ENCODE data around the gene ZYX. TPM values are rescaled to one million over a fixed set of nuclear protein-coding genes. Genes with fewer than 3 reads are reported as not detected.

Gene ZYX, protein sequence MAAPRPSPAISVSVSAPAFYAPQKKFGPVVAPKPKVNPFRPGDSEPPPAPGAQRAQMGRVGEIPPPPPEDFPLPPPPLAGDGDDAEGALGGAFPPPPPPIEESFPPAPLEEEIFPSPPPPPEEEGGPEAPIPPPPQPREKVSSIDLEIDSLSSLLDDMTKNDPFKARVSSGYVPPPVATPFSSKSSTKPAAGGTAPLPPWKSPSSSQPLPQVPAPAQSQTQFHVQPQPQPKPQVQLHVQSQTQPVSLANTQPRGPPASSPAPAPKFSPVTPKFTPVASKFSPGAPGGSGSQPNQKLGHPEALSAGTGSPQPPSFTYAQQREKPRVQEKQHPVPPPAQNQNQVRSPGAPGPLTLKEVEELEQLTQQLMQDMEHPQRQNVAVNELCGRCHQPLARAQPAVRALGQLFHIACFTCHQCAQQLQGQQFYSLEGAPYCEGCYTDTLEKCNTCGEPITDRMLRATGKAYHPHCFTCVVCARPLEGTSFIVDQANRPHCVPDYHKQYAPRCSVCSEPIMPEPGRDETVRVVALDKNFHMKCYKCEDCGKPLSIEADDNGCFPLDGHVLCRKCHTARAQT
- 177 and 183 TPM in 2 replicates for total RNA-seq

DNA sequence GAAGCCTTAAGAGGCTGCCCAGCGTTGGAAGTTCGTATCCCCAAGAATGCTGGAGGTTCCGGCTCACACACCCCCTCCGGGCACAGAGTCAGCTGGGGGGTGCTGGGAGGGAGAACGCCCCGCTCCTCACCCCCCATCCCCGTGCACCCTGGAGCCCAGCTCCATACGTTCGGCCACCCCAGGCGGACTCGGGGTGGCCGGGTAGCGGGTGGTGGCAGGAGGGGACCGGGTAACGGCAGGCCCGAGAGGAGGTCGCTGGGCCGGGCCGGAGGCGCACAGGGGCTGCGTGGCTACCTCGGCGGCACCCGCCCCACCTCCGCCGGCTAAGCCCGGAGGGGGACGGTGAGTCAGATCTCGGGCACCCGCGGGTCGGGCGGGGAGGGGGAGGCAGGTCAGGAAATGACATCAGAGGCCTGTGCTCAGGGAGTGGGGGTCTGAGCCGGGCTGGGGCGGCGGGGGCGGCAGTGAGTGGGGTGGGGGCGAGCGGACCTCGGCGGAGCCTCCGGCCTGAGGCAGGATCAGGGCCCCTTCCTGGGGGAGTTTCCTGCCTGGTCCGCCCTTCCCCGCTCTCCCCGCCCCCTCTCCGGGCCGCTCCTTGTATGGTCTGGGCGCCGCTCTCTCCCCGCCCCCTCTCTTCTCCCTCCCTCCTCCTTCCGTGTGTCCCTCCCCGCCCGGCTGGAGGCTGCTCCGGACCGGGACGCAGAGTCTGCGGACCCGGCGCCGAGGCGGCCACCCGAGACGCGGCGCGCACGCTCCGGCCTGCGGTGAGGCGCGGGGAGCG lies at the start of gene ZYX:
TSS of gene ZYX (plus strand) at position 700 of the 781 bp plus-strand sequence. CDS start 227 bp downstream, outside the sequence.

DNA sequence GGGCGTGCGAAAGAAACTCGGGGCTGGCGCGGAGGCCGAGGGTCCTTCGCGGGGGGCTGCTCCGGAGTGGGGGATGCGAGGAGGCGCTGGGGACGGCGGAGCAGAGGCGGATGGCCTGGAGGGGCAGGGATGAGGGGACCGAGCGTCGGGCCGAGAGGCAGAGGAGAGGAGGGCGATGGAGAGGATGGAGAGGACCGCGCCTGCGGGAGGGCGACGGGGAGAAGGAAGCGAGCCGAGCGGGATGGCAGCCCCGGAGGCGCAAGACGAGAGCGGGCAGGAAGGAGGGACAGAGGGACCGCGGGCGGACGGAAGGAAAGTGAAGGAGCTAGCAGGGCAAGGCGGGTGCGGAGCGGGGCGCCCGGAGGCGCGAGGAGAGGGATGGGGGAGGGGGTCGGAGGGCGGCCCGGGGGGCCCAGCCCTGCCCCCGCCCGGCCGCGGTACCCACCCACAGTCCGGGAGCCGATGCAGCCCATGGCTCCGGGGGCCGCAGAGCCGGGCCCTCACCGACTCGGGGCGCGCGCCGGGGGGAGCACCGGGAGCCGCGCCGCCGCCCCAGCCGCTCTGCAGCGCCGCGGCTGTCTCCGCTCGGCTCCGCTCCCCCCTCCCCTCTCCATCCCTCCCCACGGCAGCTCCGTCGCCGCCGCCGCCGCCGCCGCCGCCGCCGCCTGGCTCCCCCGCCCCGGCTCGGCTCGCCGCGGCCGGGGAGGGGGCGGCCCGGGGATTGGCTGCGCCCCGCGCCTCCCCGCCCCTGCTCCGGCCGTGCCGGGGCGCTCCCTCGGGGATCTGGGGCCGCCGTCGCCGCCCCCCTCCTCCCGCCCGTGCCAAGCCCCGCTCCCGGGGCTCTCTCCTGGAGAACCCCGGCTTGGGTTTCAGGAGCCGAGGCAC lies 18.8 kb upstream of the ZYX start, which contains the start of gene FAM131B:
TSS of gene FAM131B (minus strand) at position 583 of the 885 bp plus-strand sequence. CDS start at position 473, 110 bp downstream.

DNA sequence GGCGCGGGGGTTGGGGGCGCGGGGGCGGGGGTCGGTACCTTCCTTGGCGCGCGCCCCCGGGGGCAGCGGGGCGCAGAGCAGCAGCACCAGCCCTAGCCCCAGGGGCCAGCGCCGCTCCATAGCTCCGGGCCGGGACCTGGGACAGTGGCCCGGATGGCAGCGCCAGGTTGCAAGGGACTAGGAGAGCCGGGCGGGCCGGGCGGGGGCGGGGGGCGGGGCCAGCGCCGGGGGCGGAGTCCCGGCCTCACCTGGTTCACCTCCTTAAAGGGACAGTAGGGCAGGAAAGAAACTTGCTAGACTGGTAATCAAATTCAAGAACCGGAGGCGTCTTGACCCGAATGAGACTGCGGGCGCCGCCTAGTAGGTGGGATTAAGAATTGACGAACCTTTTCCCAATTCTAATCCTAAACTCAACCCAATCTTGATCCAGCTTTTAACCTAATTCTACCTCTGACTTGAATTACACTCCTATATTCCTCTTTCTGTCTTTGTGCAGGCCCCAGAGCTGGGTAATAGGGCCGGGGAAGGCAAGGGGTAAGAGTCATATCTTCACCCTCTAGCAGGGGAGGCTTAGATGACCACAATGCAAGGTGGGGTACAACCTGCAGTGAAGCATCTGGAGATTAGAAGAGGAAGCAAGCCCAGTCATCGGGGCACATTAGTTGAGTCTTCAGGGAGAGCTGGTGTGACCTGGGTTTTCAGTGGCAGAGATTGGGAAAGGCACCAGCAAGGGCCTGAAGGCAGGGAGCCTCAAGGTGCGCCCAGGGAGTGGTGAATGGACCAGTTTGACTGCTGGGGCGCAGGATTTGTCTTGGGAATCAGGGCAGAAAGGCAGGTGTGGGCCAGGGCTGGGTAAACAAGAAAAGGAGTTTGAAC lies 27.8 kb downstream of the ZYX start, which contains the start of gene EPHA1:
TSS of gene EPHA1 (minus strand) at position 171 of the 876 bp plus-strand sequence. CDS start at position 120, 51 bp downstream.

Other genes starting within 250 kb of the ZYX start
- not detected in 2 replicates for gene PIP, start 249.3 kb upstream of the ZYX start, total RNA-seq
- not detected in 2 replicates for gene TAS2R39, start 197.9 kb upstream of the ZYX start, total RNA-seq
- gene TAS2R40, start 159.3 kb upstream of the ZYX start, total RNA-seq: not detected in 2 replicates
- 146 and 153 TPM in 2 replicates for gene GSTK1, start 117.9 kb upstream of the ZYX start, total RNA-seq
- 0.17 and 0.45 TPM in 2 replicates for gene TMEM139, start 96.4 kb upstream of the ZYX start, total RNA-seq
- 12.6 and 12.9 TPM in 2 replicates for gene CASP2, start 93.0 kb upstream of the ZYX start, total RNA-seq
- under 0.01 TPM in 1 of 2 replicates, not detected in the other for gene CLCN1, start 65.2 kb upstream of the ZYX start, total RNA-seq
- 0.84 and 1.0 TPM in 2 replicates for gene FAM131B, start 18.6 kb upstream of the ZYX start, total RNA-seq
- 0.15 and 0.17 TPM in 2 replicates for gene EPHA1, start 27.5 kb downstream of the ZYX start, total RNA-seq
- gene TAS2R60, start 62.1 kb downstream of the ZYX start, total RNA-seq: not detected in 2 replicates
- not detected in 2 replicates for gene TAS2R41, start 96.5 kb downstream of the ZYX start, total RNA-seq
- gene CTAGE15, start 190.5 kb downstream of the ZYX start, total RNA-seq: not detected in 2 replicates
- gene TCAF2, start 239.6 kb downstream of the ZYX start, total RNA-seq: 1.5 and 1.8 TPM in 2 replicates